Islet precursor cell (in vitro differentiated cells): ENCODE data around the gene RPL38.

Source experiments
- DNase-seq: peaks from one replicate; pipeline ENCODE4 v3.0.0-alpha.2; 2018

The RPL38 gene

GRCh38 chr17:74251051-74251450 is 47.6 kb downstream of the RPL38 start:
- DNase-seq, result no peak

DNA sequence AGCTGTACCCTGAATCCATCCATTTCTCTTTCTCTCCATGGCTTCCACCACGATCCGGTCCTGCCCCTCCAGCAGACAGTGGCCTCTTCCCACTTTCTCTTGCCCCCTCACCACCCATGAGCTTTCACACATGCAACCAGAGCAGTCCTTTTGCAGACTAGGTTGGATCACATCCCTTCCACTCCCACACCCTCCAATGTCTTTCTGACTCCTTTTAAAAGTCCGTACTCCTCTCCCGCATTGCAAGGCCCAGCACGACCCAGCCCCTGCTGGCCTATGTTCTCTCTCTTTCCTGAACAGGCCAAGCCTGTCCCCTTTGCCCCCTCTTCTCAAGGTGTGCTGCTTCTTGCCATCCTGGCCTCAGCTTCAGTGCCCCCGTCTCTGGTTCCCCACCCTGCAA is 48.1 kb downstream of the RPL38 start:
- no peak for DNase-seq

DNA sequence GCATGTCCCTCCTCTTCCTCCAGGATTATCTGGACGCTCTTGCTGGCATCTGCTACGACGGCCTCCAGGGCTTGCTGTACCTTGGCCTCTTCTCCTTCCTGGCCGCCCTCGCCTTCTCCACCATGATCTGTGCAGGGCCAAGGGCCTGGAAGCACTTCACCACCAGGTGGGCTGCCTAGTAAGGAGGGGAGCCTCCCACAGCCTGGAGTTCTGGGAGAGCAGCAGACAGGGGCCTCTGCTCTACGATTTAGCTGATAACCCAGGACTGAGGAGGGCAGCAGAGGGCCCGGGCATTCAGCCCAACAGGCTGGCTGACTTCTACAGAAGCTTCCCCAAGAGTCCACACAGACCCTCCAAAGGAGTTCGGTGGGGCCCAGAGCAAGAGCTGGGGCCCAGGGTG is 48.7 kb downstream of the RPL38 start:
- no peak for DNase-seq

DNA sequence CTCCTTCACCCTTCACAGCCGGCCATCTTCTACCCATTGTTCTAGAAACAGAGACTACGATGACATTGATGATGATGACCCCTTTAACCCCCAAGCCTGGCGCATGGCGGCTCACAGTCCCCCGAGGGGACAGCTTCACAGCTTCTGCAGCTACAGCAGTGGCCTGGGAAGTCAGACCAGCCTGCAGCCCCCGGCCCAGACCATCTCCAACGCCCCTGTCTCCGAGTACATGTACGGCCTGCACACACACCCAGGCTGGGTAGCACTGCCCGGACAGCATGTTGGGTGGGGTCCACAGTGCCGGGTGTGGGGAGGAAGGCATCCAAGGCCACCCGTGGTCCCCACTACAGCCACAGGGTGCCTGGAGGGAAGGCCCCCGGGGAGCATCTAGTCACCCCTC is 49.6 kb downstream of the RPL38 start:
- no peak for DNase-seq

DNA sequence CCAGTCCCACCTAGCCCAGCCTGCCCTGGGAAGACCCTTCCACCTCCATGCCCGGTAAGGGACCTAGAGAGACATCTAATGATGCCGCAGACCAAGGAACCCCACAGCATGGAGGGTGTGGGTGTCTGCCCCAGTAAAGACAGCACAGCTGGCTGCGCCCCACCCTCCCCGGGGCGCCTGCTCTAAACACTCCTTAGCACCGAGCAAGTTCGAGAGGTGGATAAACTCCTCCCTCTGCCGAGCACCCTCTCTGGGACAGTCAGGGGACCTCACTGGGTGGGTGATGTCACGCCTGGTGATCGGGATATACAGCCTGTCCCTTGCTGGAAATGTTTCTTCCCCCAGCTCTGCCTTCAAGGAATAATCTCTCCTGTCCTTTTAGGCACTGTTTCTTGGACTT is 53.8 kb downstream of the RPL38 start:
- DNase-seq, result no peak

DNA sequence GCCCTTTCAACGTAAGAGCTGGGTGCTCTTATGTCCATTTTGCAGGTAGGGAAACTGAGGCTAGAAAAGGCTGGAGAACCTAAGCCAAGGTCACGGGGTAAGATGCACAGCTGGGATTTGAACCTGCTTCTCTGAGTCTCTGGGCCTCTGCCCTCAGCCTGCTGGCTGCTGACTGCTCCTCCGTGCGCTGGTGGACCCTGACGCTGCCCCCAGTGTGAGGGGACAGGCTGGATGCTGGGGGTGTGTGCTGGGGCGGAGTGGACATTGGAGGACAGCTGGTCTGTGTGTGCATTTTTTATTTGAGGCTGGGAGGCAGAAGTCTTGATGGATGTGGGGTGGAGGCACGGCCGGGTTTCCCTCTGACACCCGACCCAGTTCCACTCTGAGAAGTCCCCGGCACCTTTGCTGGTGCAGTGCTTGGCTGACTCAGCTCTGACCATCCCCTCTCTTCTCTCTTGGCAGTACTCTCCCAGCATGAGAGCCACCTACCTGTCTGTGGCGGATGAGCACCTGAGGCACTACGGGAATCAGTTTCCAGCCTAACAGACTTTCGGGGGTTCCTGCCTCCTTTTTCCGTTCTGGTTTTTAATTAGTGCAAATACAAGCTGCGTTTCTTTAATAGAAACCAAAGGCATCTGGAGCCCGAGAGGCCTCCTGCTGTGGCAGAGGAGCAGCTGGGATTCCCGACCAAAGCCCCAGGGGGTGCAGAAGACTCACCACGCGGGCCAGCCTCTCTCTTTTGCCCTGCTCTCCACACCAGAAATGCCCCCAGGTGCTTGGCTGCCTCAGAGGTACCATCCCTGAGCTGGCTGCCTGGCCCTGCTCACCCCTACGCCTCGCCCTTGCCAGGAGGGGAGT is 56.4 kb downstream of the RPL38 start:
- peak; percentile 77 for DNase-seq
